ENCODE data around the gene SGSM1.

SGSM1 gene

DNA sequence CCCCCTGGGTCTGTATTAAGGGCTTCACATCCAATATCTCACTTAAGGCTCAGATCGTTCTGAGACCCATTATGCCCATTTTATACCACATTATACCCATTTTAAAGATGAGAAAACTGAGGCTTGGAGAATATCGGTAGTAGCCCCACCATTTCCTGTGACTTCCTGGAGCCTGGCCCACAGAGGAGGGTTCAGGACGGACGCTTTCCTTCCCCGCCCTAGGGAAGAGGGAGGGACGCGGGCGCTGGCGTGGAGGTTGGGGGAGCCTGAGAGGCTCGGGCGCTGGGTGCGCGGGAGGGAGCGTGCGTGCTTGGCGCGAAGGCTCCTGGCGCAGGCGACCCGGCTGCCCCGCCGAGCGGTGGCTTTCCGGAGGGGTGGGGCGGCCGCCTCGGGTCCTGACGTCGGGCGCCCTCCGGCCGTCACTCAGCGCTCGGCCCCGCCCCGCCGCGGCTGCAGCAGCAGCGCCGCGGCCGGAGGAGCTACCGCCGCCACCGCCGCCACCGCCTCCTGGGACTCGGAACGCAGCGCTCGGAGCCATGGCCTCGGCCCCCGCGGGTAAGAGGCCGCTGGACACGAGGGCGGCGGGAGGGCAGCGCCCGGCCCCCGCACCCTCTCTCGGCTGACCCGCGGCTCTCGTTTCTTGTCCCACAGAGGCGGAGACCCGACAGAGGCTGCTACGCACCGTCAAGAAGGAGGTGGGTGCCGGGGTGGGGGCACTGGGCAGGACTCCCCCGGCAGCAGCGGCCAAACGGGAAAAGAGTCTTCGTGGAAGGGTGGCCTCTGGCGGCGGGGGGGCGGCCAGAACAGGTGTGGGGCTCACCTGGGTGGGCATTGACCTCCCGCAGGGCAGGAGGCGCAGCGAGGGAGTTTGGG is at the start of gene SGSM1:
Gene SGSM1 (plus strand): TSS at position 422 of the 873 bp plus-strand sequence. CDS start 115 bp downstream, at position 537.
- DNase-seq = peak in 1 of 2 donors; percentile 13

GRCh38 chr22:24758164-24758799 is 47.7 kb upstream of the SGSM1 start:
- peak; percentile 2 to 16 for DNase-seq

- no peak for DNase-seq
These were observed 46.2 kb upstream of the SGSM1 start for GRCh38 chr22:24759765-24760164.

- DNase-seq = no peak
These were observed 45.2 kb upstream of the SGSM1 start for GRCh38 chr22:24760708-24761306.

GRCh38 chr22:24761888-24762675 is 43.9 kb upstream of the SGSM1 start:
- no peak for DNase-seq

GRCh38 chr22:24763872-24764485 is 42.0 kb upstream of the SGSM1 start:
- no peak for DNase-seq

DNA sequence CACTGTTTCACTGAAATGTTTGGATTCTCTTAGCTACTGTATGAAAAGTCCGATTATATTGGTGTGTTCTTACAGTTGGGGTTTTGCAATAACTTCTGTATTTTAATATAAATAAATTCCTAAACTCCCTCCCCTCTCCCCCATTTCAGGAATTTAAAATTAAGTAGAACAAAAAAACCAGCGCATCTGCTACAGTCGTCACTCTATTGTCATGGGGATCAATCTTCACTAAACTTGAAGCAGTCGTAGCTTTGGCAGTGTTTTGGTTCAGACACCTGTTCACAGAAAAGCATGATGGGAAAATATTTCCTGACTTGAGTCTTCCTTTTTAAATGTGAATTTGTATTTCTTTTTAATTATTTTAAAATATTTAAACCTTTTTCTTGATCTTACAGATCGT is 40.8 kb upstream of the SGSM1 start:
- DNase-seq = no peak

GRCh38 chr22:24768537-24769374 is 37.3 kb upstream of the SGSM1 start:
- DNase-seq = peak in 1 of 2 donors; percentile 20

DNA sequence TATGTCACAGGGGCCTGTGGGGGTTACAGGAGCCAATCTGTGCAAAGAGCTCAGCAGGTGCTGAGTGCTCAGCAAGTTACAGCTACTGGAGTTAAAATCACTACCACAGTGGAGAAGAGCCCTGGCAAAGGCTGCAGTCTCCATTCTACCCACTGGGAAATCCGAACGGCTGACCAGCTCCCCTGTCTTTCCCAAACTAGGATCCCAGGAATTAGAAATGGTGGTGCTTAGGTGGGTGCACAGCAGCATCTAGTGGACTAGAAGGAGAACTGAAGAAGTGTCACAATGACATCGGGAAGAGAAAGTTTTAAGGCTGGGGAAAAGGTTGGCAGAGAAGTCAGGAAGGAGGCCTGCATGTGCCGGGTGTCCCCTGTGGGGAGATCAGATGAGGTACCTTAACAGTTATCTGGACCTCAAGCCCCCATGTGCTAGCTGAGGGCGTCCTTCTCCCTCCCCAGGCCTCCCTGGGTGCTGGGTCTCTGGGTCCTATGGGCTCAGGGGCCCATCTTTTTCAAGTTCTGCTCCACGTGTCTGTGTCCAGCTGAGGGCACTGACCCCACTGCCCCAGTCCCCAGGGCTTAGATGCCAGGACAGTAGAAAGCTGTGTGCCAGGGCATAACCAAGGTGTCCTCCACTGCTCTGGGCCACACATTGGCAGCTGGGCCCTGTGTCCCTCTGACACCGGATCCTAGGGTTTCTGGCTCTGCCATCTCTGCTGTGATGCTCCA is 33.4 kb upstream of the SGSM1 start:
- DNase-seq = no peak

- DNase-seq = no peak
These were observed 30.1 kb upstream of the SGSM1 start for GRCh38 chr22:24775769-24776492.

DNA sequence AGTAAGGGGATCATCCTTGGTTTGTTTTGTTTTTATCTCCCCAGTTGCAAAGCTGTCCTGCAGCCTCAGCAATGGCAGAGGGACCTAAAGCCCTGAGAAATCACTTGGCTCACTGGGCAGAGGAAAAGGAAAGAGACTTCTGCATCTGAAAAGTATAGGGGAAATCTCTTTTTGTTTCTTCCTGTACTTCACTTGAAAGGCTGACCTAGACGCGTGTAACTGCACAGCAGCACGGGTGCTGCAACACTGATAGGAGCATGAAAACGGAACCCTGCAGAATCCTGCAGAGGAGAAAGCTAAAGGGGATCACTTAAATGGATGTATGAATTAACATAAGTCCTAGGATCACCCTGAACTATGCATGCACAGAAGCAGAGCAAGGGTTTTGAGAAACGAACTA is 29.5 kb upstream of the SGSM1 start:
- no peak for DNase-seq

DNA sequence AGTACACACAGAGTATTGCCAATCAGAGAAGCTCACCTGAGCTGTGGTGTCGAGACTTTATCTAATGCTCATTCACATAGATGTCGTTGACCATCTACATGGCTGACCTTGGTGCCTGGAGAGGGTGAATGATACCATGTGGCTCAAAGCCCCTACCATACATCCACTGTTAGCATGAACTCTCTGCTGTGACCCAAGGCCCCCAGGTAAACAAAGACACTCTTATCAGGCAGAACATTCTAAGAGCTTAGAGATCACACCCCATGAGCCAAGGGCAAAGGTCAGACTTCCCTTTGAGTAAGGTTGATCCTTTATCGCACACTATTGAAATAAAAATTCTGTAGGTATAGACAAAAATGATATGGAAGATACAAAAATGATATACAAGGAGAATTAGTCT is 16.5 kb upstream of the SGSM1 start:
- DNase-seq = no peak

DNA sequence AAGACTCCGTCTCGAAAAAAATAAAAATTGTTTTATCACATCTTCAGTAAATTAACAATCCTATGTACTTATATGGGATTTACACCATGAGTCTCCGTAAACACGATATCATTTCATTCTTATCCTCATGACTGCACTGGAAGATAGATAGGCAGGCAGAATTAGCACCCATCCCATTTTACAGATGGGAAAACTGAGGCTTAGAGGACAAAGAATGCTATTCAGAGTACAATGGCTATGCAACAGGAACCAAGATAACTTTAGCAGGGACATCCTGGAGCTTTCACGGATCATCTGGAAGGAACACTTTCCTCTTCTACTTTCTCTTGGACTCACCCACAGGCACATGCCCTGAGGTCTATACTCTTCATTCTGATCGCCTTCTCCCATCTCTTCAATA is 14.6 kb upstream of the SGSM1 start:
- DNase-seq = no peak

DNA sequence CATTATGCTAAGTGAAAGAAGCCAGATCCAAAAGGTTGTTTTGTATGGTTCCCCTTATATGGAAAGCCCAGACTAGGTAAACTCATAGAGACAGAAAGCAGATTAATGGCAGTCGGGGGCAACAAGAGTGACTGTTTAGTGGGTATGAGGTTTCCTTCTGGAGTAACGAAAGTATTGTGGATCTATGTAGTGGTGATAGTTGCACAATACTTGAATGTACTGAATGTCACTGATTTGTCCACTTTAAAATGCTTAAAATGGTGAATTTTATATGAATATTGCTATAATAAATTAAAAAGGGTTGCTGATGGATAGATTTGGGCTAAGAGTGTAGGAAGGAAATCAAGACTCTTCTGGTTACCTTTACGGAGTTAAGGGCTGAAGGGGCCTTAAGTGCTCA is 10.0 kb upstream of the SGSM1 start:
- DNase-seq = no peak

DNA sequence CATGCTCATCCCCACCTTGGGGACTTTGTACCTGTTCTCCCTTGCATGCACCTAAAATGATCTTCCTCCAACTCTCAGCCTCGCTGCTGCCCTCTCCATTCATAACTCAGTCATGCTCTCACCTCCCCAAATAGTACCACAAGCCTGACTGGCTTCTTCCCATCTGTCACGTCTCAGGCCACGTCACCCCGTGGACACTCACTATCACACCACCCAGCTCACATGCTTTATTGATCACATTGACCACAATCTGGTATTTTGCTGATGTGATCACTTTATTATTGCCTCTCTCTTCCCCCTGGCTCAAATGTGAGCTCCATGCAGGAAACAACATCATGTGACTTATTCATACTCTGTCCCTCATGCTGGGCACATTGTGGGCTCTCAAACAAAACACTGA is 9.2 kb upstream of the SGSM1 start:
- DNase-seq = no peak

- no peak for DNase-seq
These were observed 4.0 kb upstream of the SGSM1 start for GRCh38 chr22:24801901-24802465.

GRCh38 chr22:24803064-24803542 is 2.9 kb upstream of the SGSM1 start:
- DNase-seq = no peak

DNA sequence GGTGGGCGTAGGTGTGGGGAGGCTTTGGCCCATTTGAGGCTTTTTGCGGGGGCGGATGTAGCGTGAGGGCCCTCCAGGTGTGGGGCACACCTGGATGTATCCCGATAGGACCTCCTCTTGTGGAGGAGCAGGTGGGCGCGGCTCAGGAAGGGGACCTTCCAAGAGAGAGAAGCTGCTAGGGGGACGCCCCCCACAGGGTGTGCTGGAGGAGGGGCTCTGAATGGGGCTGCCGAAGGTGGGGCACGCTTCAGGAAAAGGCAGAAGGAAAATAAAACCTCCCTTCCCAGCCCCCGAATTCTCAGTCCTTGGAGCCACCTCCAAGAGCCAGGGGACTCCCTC is 621 bp downstream of the SGSM1 start:
- no peak for DNase-seq

GRCh38 chr22:24807284-24807950 is 1.4 kb downstream of the SGSM1 start:
- DNase-seq = no peak
